Fibroblast of lung (primary cell): ENCODE measurements around the gene CHD9NB. TPM values are rescaled to one million over a fixed set of nuclear protein-coding genes. Genes with fewer than 3 reads are reported as not detected.

Experiments
- DNase-seq, 2 donors: peaks; one replicate each; pipeline versions ENCODE4 v3.0.0 to v3.0.0-alpha.2; 2010; ENCODE audit warnings: low read depth in 2 of 2
- H2AFZ ChIP-seq: 2 replicates; pipeline ENCODE4 v1.5.1; 2012; ENCODE audit warnings: low read length, control low read depth, inconsistent platforms
- H3K27ac ChIP-seq: 2 replicates; pipeline ENCODE4 v1.5.1; 2011; ENCODE audit warnings: low read length, control low read depth; ENCODE audit not compliant: insufficient read depth
- H3K27me3 ChIP-seq: 2 replicates; pipeline ENCODE4 v1.5.1; 2011; ENCODE audit warnings: mild to moderate bottlenecking, low read length; ENCODE audit not compliant: control insufficient read depth, insufficient read depth
- H3K36me3 ChIP-seq: 2 replicates; pipeline ENCODE4 v1.5.1; 2011; ENCODE audit warnings: low read length; ENCODE audit not compliant: control insufficient read depth, insufficient read depth
- H3K4me1 ChIP-seq: 2 replicates; pipeline ENCODE4 v1.5.1; 2011; ENCODE audit warnings: low read length; ENCODE audit not compliant: control insufficient read depth, insufficient read depth; ENCODE audit errors: extremely low read depth
- H3K4me2 ChIP-seq: 2 replicates; pipeline ENCODE4 v1.5.1; 2011; ENCODE audit warnings: low read length, control low read depth; ENCODE audit not compliant: insufficient read depth; ENCODE audit errors: extremely low read depth
- H3K4me3 ChIP-seq, 4 experiments: fragments of 200-600 bp in 1 of 4; sonication (generic) in 1 of 4; replicated peaks in 1 of 4; 2 replicates each; pipeline ENCODE4 v1.5.1; 2011 to 2016; ENCODE audit warnings: low read length in 4 of 4, low read depth in 3 of 4, mild to moderate bottlenecking in 3 of 4, control low read depth in 2 of 4, inconsistent platforms in 1 of 4, mixed read lengths in 1 of 4; ENCODE audit not compliant: insufficient read depth in 1 of 4; ENCODE audit errors: control extremely low read depth in 1 of 4
- H3K79me2 ChIP-seq: 2 replicates; pipeline ENCODE4 v1.5.1; 2012; ENCODE audit warnings: mild to moderate bottlenecking, low read length, inconsistent platforms; ENCODE audit not compliant: control insufficient read depth, insufficient read depth
- H3K9ac ChIP-seq: 2 replicates; pipeline ENCODE4 v1.5.1; 2011; ENCODE audit warnings: mild to moderate bottlenecking, low read length, control low read depth; ENCODE audit not compliant: insufficient read depth
- H3K9me3 ChIP-seq: 2 replicates; pipeline ENCODE4 v1.5.1; 2012; ENCODE audit warnings: low read depth, low read length; ENCODE audit not compliant: control insufficient read depth, insufficient read depth
- H4K20me1 ChIP-seq: 2 replicates; pipeline ENCODE4 v1.5.1; 2011; ENCODE audit warnings: low read length; ENCODE audit not compliant: control insufficient read depth, insufficient read depth; ENCODE audit errors: extremely low read depth
- EZH2 ChIP-seq: IDR thresholded peaks from 2 replicates; pipeline ENCODE4 v1.5.1; 2012; ENCODE audit warnings: low read length, control low read depth, mild to moderate bottlenecking; ENCODE audit errors: missing control alignments
- polyA plus RNA-seq, 2 donors: library from polyadenylated mRNA; depleted of rRNA in 1 of 2; stranded (reverse) in 1 of 2; unstranded in 1 of 2; fragments of >200 nt; gene quantifications; 2 replicates each; pipeline ENCODE4 v1.2.1, GENCODE V29; 2011 to 2012; ENCODE audit warnings: missing spikeins in 1 of 2
- total RNA-seq: library from RNA; depleted of rRNA; stranded (reverse); fragments of >200 nt; gene quantifications from 2 replicates; pipeline ENCODE4 v1.2.1, GENCODE V29; 2014
- TF ChIP-seq, protein P1 (sequence below), 2 donors: IDR thresholded peaks in 1 of 2; conservative IDR thresholded peaks in 1 of 2; 1 replicate in 1 of 2; 2 replicates in 1 of 2; pipeline ENCODE4 v1.5.1; 2011 to 2012; ENCODE audit warnings: low read length in 2 of 2, control low read depth in 1 of 2, inconsistent platforms in 1 of 2, low read depth in 1 of 2, mild to moderate bottlenecking in 1 of 2

The CHD9NB gene
- total and polyA plus RNA-seq, 2 donors (not counting 1 experiment from before 2014, with no cell fraction given): 0.34 to 5.3 TPM

DNA sequence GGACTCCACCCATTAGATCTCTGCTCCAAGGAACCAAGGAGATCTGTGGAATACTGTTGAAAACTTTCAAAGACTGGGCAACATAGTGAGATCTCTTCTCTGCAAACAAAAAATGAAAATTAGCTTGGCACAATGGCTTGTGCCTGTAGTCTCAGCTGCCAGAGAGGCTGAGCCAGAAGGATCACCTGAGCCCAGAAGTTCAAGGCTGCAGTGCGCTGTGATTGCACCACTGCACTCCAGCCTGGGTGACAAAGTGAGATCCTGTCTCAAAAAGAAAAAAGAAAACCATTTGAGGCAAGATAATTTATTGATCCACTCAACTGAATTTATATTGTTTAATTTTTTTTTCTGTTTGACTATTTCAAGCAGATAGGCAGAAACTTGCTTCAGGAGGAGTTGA is 54.8 kb downstream of the CHD9NB start:
- Histone ChIP-seq H3K27ac (no peak overlapping the region), H4K20me1 (no peaks in the 10 kb centered on the region), H2AFZ (no peak overlapping the region), H3K9me3 (no peaks in the 10 kb centered on the region), H3K9ac (no peak overlapping the region), H3K4me3 (no peak overlapping the region), H3K4me1 (no peaks in the 10 kb centered on the region), H3K27me3 (no peaks in the 10 kb centered on the region), H3K36me3 (no peaks in the 10 kb centered on the region), H3K79me2 (no peaks in the 10 kb centered on the region), H3K4me2 (no peak overlapping the region)
- TF ChIP-seq EZH2: no peak
- TF ChIP-seq, protein P1, sequence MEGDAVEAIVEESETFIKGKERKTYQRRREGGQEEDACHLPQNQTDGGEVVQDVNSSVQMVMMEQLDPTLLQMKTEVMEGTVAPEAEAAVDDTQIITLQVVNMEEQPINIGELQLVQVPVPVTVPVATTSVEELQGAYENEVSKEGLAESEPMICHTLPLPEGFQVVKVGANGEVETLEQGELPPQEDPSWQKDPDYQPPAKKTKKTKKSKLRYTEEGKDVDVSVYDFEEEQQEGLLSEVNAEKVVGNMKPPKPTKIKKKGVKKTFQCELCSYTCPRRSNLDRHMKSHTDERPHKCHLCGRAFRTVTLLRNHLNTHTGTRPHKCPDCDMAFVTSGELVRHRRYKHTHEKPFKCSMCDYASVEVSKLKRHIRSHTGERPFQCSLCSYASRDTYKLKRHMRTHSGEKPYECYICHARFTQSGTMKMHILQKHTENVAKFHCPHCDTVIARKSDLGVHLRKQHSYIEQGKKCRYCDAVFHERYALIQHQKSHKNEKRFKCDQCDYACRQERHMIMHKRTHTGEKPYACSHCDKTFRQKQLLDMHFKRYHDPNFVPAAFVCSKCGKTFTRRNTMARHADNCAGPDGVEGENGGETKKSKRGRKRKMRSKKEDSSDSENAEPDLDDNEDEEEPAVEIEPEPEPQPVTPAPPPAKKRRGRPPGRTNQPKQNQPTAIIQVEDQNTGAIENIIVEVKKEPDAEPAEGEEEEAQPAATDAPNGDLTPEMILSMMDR (conservative IDR thresholded peaks at IDR 0.05 in 1 of 2, IDR thresholded peaks at IDR 0.05 in 1 of 2; ENCODE audit: low read depth in 1 of 2, low read length in 2 of 2): no peak
- no peak for DNase-seq

DNA sequence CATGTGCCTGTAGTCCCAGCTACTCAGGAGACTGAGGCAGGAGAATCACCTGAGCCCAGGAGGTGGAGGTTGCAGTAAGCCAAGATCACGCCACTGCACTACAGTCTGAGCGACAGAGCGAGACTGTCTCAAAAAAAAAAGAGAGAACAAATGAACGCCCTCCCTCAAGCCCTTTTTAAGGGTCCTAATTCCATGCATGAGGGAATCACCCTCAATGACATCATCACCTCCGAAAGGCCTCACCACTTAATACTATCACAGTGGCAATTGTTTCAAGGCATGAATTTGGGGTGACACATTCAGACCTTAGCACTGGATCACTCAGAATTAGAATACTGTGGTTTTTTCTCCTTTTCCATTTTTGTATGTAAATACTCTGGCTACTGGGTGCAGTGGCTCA is 57.8 kb downstream of the CHD9NB start:
- Histone ChIP-seq H4K20me1 (no peaks in the 10 kb centered on the region), H3K9me3 (no peaks in the 10 kb centered on the region), H3K79me2 (no peaks in the 10 kb centered on the region), H3K4me3 (no peak overlapping the region), H2AFZ (no peak overlapping the region), H3K36me3 (no peaks in the 10 kb centered on the region), H3K4me1 (no peaks in the 10 kb centered on the region), H3K4me2 (no peak overlapping the region), H3K9ac (no peak overlapping the region), H3K27me3 (no peaks in the 10 kb centered on the region), H3K27ac (no peak overlapping the region)
- no peak for DNase-seq
- TF ChIP-seq EZH2: no peak
- TF ChIP-seq, protein P1 (conservative IDR thresholded peaks at IDR 0.05 in 1 of 2, IDR thresholded peaks at IDR 0.05 in 1 of 2; ENCODE audit: low read depth in 1 of 2, low read length in 2 of 2): no peak

DNA sequence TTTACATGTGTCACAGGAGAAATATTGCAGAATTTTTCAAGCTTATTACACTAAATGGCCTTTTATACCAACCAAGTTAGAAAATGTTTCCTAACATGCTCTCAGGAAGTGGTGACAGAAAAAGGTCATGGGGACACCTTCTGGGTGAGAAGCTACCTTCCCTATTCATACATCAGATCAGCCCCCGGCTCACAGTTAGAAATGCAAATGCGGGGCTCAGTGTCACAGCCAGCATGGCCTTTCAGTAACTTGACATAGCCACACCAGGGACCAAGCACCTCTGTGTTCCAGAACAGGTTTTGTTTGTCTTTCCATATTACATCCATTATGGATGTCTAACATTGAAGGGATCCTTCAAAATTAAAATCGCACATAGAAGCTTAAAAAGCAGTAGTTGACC is 59.5 kb downstream of the CHD9NB start:
- Histone ChIP-seq H3K9me3 (no peaks in the 10 kb centered on the region), H3K36me3 (no peaks in the 10 kb centered on the region), H3K27me3 (no peaks in the 10 kb centered on the region), H3K4me2 (no peak overlapping the region), H3K79me2 (no peaks in the 10 kb centered on the region), H3K4me3 (no peak overlapping the region), H2AFZ (no peak overlapping the region), H3K4me1 (no peaks in the 10 kb centered on the region), H3K9ac (no peak overlapping the region), H4K20me1 (no peaks in the 10 kb centered on the region), H3K27ac (no peak overlapping the region)
- DNase-seq: no peak
- TF ChIP-seq, protein P1 (conservative IDR thresholded peaks at IDR 0.05 in 1 of 2, IDR thresholded peaks at IDR 0.05 in 1 of 2; ENCODE audit: low read depth in 1 of 2, low read length in 2 of 2): no peak
- TF ChIP-seq EZH2: no peak
